ENCODE data around the gene C1orf74. TPM values are rescaled to one million over a fixed set of nuclear protein-coding genes. Genes with fewer than 3 reads are reported as not detected.
A peak's percentile ranks its signal among the peaks of the same experiment; 100 is the strongest.

The C1orf74 gene
- polyA plus RNA-seq (2011; rRNA removed), result 1.3 and 1.6 TPM in 2 replicates
- 1.9 and 2.1 TPM in 2 replicates for polyA minus RNA-seq (2011; rRNA and poly(A)+ RNA removed)

- TF ChIP-seq CTCF (IDR thresholded peaks at IDR 0.05; ENCODE audit: insufficient read depth, low read depth, low read length), result no peak
- Histone ChIP-seq H3K36me3 (ENCODE audit: control insufficient read depth, insufficient read depth, low read length) (peaks cover 2% of the 10 kb centered on the region; the same call in 1 of the 2 replicates), H3K27me3 (ENCODE audit: control insufficient read depth, insufficient read depth, low read length) (peaks cover 1% of the 10 kb centered on the region), H3K4me3 (ENCODE audit: low read depth, low read length) (peak within 1 kb of the TSS; percentile 74)
- DNase-seq (ENCODE audit: low read depth), result peak; percentile 82
- ChIA-PET POLR2A (interaction anchor here (1.0 kb wide), 1 partner anchor 47 kb away, joined by 5 read pairs; no protein-coding TSS in a partner anchor), CTCF (interaction anchor here (1.1 kb wide), 1 partner anchor 13 kb away, joined by 3 read pairs; no protein-coding TSS in a partner anchor)
Observed at GRCh38 chr1:209784265-209785169, at the start of gene C1orf74. C1orf74 (minus strand) TSS chr1:209784559; CDS start chr1:209783634, 925 bp downstream.

- CTCF ChIA-PET, result interaction anchor here (0.5 to 1.4 kb wide), 6 partner anchors 8 to 450 kb away, joined by 3 to 9 read pairs (median 4); no protein-coding TSS in a partner anchor
- Histone ChIP-seq H3K27me3 (ENCODE audit: control insufficient read depth, insufficient read depth, low read length) (no peaks in the 10 kb centered on the region), H3K36me3 (ENCODE audit: control insufficient read depth, insufficient read depth, low read length) (peaks cover 6% of the 10 kb centered on the region), H3K4me3 (ENCODE audit: low read depth, low read length) (no peak overlapping the region)
- no peak for DNase-seq (ENCODE audit: low read depth)
- POLR2A ChIA-PET, result interaction anchor here (0.7 to 1.1 kb wide), 2 partner anchors 47 to 71 kb away, joined by 4 to 5 read pairs; partner anchors contain the start of gene C1orf74
- no peak for TF ChIP-seq CTCF (IDR thresholded peaks at IDR 0.05; ENCODE audit: insufficient read depth, low read depth, low read length)
Observed at GRCh38 chr1:209831615-209832014, 47.3 kb upstream of the C1orf74 start.

- CTCF ChIA-PET, result interaction anchor here (1.3 to 3.9 kb wide), 2 partner anchors 9 to 15 kb away, joined by 4 to 16 read pairs; no protein-coding TSS in a partner anchor
- POLR2A ChIA-PET, result interaction anchor here (0.7 kb wide), 1 partner anchor 23 kb away, joined by 8 read pairs; no protein-coding TSS in a partner anchor
- no peak for DNase-seq (ENCODE audit: low read depth)
- Histone ChIP-seq H3K4me3 (ENCODE audit: low read depth, low read length) (no peak overlapping the region), H3K36me3 (ENCODE audit: control insufficient read depth, insufficient read depth, low read length) (peaks cover 6% of the 10 kb centered on the region), H3K27me3 (ENCODE audit: control insufficient read depth, insufficient read depth, low read length) (no peaks in the 10 kb centered on the region)
- TF ChIP-seq CTCF (IDR thresholded peaks at IDR 0.05; ENCODE audit: insufficient read depth, low read depth, low read length), result no peak
Observed at GRCh38 chr1:209830722-209831121, 46.4 kb upstream of the C1orf74 start.

- H3K27me3 ChIP-seq (ENCODE audit: control insufficient read depth, insufficient read depth, low read length), result no peaks in the 10 kb centered on the region
- TF ChIP-seq CTCF (IDR thresholded peaks at IDR 0.05; ENCODE audit: insufficient read depth, low read depth, low read length), result no peak
- H3K36me3 ChIP-seq (ENCODE audit: control insufficient read depth, insufficient read depth, low read length), result peaks cover 6% of the 10 kb centered on the region
- H3K4me3 ChIP-seq (ENCODE audit: low read depth, low read length), result no peak overlapping the region
- ChIA-PET POLR2A (no interaction called here), CTCF (interaction anchor here (3.9 kb wide), 1 partner anchor 10 kb away, joined by 16 read pairs; no protein-coding TSS in a partner anchor)
- DNase-seq (ENCODE audit: low read depth), result no peak
Observed at GRCh38 chr1:209829716-209830115, 45.4 kb upstream of the C1orf74 start.
